Thyroid gland (tissue), 4 donors: Measurements from ENCODE around the gene CRYGN. TPM values are rescaled to one million over a fixed set of nuclear protein-coding genes. Genes with fewer than 3 reads are reported as not detected.

Source experiments
- DNase-seq, 2 donors: peaks; one replicate each; pipeline ENCODE4 v3.0.0-alpha.2; 2019
- H3K27ac ChIP-seq, 3 donors: fragments of 200-600 bp; sonication (generic); 1 replicate in 2 of 3; 2 replicates in 1 of 3; pipeline ENCODE4 v1.5.1; 2016 to 2019; ENCODE audit warnings: mild to moderate bottlenecking in 1 of 3, moderate library complexity in 1 of 3
- H3K27me3 ChIP-seq: fragments of 200-600 bp; sonication (generic); one replicate; pipeline ENCODE4 v1.5.1; 2019
- H3K36me3 ChIP-seq, 2 donors: fragments of 200-600 bp; sonication (generic); one replicate each; pipeline ENCODE4 v1.5.1; 2016 to 2019
- H3K4me1 ChIP-seq, 2 donors: fragments of 200-600 bp; sonication (generic); one replicate each; pipeline ENCODE4 v1.5.1; 2017 to 2019
- H3K4me3 ChIP-seq, 3 donors: fragments of 200-600 bp; sonication (generic); replicated peaks in 1 of 3; 1 replicate in 2 of 3; 2 replicates in 1 of 3; pipeline ENCODE4 v1.5.1; 2016; ENCODE audit warnings: mild to moderate bottlenecking in 1 of 3
- H3K9me3 ChIP-seq: fragments of 200-600 bp; sonication (generic); one replicate; pipeline ENCODE4 v1.5.1; 2017
- CTCF ChIP-seq, 6 experiments: fragments of 200-600 bp in 3 of 6; fragments of 450-650 bp in 3 of 6; sonication (generic) in 3 of 6; IDR thresholded peaks; one replicate each; pipeline ENCODE4 v1.5.1; 2016 to 2019; ENCODE audit warnings: antibody characterized with exemption in 6 of 6, mild to moderate bottlenecking in 2 of 6, inconsistent platforms in 1 of 6, moderate library complexity in 1 of 6
- POLR2A ChIP-seq, 2 donors: fragments of 450-650 bp; IDR thresholded peaks; one replicate each; pipeline ENCODE4 v1.6.1; 2017; ENCODE audit warnings: antibody characterized with exemption in 2 of 2, mild to moderate bottlenecking in 2 of 2, moderate library complexity in 1 of 2
- WGBS, 2 donors: methylation state at CpG; one replicate each; pipeline ENCODE4 v1.1.5; 2017; 5-methylcytosine and 5-hydroxymethylcytosine counted together
- intact Hi-C: fragments of 100-400 bp; cut with DNase I; formaldehyde crosslinking; loops from one replicate; pipeline ENCODE4 v1.15.1; 2023
- total RNA-seq, 4 donors: library from RNA; depleted of rRNA; stranded (reverse); fragments of >200 nt; gene quantifications; one replicate each; pipeline ENCODE4 v1.2.3, GENCODE V29; 2016

Gene CRYGN
- total RNA-seq, 4 donors from 2014 or later = 16.4 to 45.5 (median 24.5) TPM

- Histone ChIP-seq H3K4me3 (no peak overlapping the region), H3K4me1 (peaks cover 18 to 23% of the 10 kb centered on the region in 2 donors), H3K27me3 (no peaks in the 10 kb centered on the region), H3K27ac (no peak overlapping the region), H3K36me3 (no peaks in the 10 kb centered on the region), H3K9me3 (no peaks in the 10 kb centered on the region)
- WGBS, 2 donors = 81 to 86% methylated on average over 5 of the region's 5 CpGs
- no peak for TF ChIP-seq POLR2A (IDR thresholded peaks at IDR 0.05)
- TF ChIP-seq CTCF (IDR thresholded peaks at IDR 0.05) = no peak
- DNase-seq = no peak
- intact Hi-C loops = no loop called here
These were observed 17.7 kb downstream of the CRYGN start for GRCh38 chr7:151422212-151422611.

GRCh38 chr7:151420144-151420543, 19.8 kb downstream of the CRYGN start:
- no peaks in the 10 kb centered on the region for H3K36me3 ChIP-seq
- WGBS, 2 donors = 79 to 84% methylated on average over 5 of the region's 5 CpGs
- TF ChIP-seq CTCF (IDR thresholded peaks at IDR 0.05) = no peak
- TF ChIP-seq POLR2A (IDR thresholded peaks at IDR 0.05) = no peak
- no peak overlapping the region for H3K27ac ChIP-seq
- H3K27me3 ChIP-seq = no peaks in the 10 kb centered on the region
- peaks cover 4 to 14% of the 10 kb centered on the region in 2 donors for H3K4me1 ChIP-seq
- H3K9me3 ChIP-seq = no peaks in the 10 kb centered on the region
- intact Hi-C loops = no loop called here
- H3K4me3 ChIP-seq = no peak overlapping the region
- no peak for DNase-seq

- DNase-seq = peak; percentile 62 to 64
- 22 to 33% methylated on average over 11 of the region's 11 CpGs for WGBS, 2 donors
- Histone ChIP-seq H3K36me3 (no peaks in the 10 kb centered on the region), H3K27me3 (no peaks in the 10 kb centered on the region), H3K4me3 (no peak overlapping the region), H3K9me3 (no peaks in the 10 kb centered on the region), H3K27ac (peak overlapping the region; percentile 24 to 56 (median 41)), H3K4me1 (peaks cover 0 to 12% of the 10 kb centered on the region in 2 donors)
- TF ChIP-seq CTCF (IDR thresholded peaks at IDR 0.05) = no peak
- TF ChIP-seq POLR2A (IDR thresholded peaks at IDR 0.05) = no peak
- intact Hi-C loops = no loop called here
These were observed 23.0 kb downstream of the CRYGN start for GRCh38 chr7:151416941-151417315.

- DNase-seq = no peak
These were observed 23.6 kb downstream of the CRYGN start for GRCh38 chr7:151416112-151416940.

More at GRCh38 chr7:151416112-151416940, 23.6 kb downstream of the CRYGN start:
- intact Hi-C loops = no loop called here
- no peaks in the 10 kb centered on the region for H3K27me3 ChIP-seq
- no peaks in the 10 kb centered on the region for H3K9me3 ChIP-seq
- H3K27ac ChIP-seq = peak overlapping the region; percentile 24 to 56 (median 41)
- 79 to 84% methylated on average over 10 of the region's 10 CpGs for WGBS, 2 donors
- TF ChIP-seq POLR2A (IDR thresholded peaks at IDR 0.05) (no peak), CTCF (IDR thresholded peaks at IDR 0.05) (no peak)
- H3K4me3 ChIP-seq = no peak overlapping the region
- H3K36me3 ChIP-seq = no peaks in the 10 kb centered on the region
- peaks cover 0 to 17% of the 10 kb centered on the region in 2 donors for H3K4me1 ChIP-seq
